HG02870 (cell line): ENCODE measurements around the gene OR4C45.
"Not testable (repeated sequence)": the region's sequence is repeated elsewhere in the genome, so short reads cannot be mapped to it uniquely, and the experiment has no call there.

ENCODE experiments used
- ATAC-seq: cut with Tn5 transposase; IDR thresholded peaks from one replicate; pipeline ENCODE4 v1.9.1; 2021; ENCODE audit warnings: mild to moderate bottlenecking, moderate library complexity; ENCODE audit not compliant: unreplicated experiment

Gene OR4C45

DNA sequence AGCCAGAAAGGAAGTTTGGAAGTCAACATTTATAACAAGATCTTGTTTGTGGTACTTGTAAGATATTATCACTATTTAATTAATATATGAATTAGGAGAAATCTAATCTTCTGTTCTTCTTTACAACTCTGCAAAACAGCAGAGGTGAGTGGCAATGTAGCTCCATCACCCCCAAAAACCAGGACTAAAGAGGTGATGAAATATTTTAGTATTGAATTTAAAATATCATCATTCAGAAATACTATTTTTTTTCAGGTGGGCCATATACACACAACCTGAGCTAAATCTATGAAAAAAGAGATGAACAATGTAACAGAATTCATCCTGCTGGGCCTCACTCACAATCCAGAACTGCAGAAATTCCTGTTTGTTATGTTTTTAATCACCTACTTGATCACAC is at the start of gene OR4C45:
Gene OR4C45 (plus strand): TSS at position 301 of the 400 bp plus-strand sequence.
- no peak for ATAC-seq

DNA sequence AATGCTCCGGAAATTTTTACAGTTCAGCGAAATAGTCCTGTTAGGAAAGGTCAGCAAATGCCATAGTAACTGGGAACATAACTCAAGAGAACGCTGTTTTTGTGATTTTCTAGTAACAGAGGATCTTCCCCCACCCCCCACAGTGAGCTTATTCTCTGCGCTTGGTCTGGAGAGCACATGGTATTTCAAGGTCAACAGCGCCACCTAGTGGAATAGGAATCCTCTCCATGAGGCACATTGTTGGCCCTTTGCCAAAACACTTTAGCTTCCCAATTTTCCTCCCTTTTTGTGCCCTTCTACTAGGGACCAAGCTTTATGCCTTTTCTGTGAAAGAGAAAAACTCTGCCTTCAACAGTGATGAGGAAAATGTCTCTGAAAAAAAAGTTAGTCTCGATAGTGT is 37.1 kb upstream of the OR4C45 start:
- no peak for ATAC-seq

DNA sequence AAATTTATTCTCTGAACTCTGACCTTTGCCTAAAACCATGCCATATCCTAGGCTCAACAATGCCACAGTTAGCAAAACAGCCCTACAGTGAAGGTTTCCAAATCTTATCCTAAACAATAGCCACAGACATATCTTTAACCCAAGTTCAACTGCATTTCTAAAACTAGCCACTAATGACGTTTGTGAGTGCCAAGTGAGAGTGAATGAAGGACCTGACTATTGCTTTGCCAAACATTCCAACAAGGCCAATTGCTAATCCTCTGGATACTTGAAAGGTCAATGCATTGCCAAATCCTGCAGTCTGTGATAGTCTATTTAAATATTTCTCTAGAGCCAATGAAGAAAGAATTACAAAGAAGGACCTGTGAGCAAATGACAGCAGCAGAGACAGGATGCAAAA is 2.5 kb upstream of the OR4C45 start:
- ATAC-seq: no peak

DNA sequence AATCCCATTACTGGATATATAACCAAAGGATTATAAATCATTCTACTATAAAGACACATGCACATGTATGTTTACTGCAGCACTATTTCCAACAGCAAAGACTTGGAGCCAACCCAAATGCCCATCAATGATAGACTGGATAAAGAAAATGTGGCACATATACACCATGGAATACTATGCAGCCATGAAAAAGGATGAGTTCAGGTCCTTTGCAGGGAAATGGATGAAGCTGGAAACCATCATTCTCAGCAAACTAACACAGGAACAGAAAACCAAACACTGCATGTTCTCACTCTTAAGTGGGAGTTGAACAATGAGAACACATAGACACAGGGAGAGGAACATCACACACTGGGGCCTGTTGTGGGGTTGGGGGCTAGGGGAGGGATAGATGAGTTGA is 3.6 kb downstream of the OR4C45 start:
- not testable (repeated sequence) for ATAC-seq

DNA sequence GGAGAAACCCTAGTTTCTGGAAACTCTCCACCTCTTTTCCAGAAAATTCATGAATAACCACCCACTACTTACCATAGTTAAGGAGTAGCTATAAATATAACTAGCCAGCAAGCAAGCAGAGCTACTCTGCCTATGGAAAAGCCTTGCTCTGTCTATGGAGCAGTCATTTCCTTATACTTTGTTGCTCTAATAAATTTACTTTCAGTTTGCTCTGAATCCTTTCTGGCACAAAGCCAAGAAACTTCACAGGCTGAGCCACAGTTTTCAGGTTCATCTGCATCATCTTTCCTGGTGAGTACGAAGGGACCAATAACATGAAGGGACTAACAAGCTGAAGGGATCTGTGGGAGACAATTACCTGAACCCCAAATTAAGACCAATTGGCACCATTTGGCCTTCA is 4.6 kb downstream of the OR4C45 start:
- no peak for ATAC-seq

DNA sequence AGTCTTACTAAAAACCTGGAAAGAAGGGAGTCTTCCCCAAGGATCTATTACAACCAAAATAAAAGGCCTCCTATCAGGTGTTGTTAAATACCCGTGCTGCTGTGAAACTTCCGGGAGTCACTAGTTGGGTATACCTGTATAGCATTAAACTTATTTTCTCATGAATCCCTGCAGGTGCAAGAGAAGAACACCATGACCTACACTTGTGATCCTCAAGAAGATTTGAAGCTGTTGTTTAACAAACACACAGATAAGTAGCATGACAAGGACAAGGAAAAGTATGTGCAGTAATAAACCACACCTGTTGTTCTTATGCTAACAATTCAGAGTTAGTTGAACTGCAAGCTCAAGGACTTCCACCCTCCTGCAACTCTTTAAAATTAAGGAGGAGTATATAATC is 12.0 kb downstream of the OR4C45 start:
- no peak for ATAC-seq

DNA sequence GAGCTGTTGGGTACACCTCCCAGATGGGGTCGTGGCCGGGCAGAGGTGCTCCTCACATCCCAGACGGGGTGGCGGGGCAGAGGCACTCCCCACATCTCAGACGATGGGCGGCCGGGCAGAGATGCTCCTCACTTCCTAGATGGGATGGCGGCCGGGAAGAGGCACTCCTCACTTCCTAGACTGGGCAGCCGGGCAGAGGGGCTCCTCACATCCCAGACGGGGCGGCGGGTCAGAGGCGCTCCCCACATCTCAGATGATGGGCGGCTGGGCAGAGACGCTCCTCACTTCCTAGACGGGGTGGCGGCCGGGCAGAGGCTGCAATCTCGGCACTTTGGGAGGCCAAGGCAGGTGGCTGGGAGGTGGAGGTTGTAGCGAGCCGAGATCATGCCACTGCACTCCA is 30.4 kb downstream of the OR4C45 start:
- not testable (repeated sequence) for ATAC-seq

DNA sequence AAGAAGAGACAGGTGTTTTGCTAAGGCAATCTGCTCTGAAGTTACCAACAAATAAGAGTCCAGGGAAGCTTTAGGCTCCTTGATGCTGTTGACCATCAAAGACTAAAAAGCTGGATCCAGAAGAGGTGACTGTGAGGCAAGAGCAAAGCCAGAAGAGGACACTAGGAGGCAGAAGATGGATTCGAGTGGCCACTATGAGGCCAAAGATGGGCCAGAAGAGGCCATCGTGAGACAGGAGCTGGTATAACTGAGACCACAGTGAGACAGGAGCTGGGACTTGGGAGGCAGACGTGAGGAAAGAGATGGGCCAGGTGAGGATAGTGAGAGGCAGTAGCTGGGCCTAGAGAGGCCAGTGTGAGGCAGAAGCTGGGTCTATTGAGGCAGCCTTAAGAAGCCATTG is 37.7 kb downstream of the OR4C45 start:
- no peak for ATAC-seq

DNA sequence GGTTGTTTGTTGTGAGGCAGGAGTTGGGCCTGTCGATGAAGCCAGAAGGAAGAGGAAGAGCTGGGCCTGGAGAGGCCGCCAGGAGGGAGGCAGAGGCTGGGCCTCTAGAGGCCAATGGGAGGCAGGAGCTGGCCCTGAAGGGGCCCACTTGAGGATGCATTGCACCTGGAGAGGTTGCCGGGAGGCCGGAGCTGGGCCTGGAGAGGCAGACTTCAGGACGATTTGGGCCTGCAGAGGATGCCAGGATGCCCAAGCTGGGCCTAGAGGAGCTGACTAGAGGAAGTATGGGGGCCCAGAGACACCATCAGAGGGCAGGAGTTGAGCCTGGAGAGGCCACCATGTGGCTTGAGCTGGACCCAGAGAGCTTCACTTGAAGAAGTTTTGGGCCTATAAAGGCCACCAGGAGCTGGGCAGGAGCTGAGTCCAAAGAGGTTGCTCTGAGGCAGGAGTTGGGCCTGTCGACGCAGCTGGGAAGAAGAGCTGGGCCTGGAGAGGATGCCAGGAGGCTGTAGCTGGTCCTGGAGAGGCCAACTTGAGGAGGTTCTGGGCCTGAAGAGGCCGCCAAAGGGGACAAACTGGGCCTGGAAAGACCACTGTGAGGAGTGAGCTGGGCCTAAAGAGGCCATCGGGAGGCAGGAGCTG is 39.0 kb downstream of the OR4C45 start:
- ATAC-seq: no peak

DNA sequence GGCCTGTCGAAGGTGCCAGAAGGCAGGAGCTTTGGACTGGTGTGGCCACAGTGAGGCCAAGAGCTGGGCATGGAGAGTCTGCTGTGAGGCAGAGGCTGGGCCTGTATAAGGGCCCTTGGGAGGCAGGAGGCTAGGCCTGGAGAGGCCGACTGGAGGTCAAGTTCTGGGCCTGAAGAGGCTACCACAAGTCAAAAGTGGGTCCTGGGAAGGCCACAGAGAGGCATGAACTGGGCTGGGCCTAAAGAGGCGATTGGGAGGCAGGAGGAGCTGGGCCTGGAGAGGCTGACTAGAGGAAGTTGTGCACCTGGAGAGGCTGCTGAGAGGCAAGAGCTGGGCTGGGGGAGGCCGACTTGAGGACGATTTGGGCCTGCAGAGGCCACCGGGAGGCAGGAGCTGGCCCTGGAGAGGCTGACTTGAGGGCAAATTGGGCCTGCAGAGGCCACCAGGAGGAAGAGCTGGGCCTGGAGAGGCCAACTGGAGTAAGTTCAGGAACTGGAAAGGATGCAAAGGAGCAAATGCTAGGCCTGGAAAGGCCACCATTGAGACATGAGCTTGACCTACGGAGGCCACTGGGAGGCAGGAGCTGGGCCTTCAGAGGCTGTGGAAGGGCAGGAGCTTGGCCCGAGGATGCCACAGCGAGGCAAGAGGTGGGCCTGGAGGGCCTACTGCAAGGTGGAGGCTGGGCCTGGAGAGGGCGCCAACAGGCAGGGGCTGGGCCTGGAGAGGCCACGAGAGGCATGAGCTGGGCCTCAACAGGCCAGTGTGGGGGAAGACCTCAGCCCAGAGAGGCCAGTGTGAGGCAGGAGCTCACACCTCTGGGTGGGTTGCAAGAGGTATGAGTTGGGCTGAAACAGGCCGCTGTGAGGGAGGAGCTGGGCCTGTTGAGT is 39.8 kb downstream of the OR4C45 start:
- no peak for ATAC-seq

DNA sequence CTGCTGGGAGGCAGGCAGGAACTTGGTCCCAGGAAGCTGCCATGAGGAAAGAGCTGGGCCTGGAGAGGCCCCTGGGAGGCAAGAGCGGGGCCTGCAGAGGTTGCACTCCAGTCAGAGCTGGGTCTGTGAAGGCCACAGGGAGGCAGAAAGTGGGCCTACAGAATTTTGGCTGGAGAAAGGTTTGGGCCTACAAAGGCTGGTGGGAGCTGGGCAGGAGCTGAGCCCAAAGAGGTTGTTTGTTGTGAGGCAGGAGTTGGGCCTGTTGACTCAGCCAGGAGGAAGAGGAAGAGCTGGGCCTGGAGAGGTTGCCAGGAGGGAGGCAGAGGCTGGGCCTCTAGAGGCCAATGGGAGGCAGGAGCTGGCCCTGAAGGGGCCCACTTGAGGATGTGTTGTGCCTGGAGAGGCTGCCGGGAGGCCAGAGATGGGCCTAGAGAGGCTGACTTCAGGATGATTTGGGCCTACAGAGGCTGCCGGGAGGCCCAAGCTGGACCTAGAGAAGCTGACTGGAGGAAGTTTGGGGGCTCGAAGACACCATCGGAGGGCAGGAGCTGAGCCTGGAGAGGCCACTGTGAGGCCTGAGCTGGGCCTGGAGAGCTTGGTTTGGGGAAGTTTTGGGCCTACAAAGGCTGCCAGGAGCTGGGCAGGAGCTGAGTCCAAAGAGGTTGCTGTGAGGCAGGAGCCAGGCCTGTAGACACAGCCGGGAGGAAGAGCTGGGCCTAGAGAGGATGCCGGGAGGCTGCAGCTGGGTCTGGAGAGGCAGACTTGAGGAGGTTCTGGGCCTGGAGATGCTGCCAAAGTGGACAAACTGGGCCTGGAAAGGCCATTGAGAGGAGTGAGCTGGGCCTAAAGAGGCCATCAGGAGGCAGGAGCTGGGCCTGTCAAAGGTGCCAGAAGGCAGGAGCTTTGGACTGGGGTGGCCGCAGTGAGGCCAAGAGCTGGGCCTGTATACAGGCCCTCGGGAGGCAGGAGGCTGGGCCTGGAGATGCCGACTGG is 40.7 kb downstream of the OR4C45 start:
- no peak for ATAC-seq

DNA sequence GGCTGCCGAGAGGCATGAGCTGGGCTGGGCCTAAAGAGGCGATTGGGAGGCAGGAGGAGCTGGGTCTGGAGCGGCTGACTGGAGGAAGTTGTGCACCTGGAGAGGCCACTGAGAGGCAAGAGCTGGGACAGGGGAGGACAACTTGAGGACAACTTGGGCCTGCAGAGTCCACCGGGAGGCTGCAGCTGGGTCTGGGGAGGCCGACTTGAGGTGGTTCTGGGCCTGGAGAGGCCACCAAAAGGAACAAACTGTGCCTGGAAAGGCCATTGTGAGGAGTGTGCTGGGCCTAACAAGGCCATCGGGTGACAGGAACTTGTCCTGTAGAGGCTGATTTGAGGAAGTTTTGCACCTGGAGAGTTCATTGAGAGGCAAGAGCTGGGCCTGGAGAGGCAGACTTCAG is 41.5 kb downstream of the OR4C45 start:
- ATAC-seq: no peak

DNA sequence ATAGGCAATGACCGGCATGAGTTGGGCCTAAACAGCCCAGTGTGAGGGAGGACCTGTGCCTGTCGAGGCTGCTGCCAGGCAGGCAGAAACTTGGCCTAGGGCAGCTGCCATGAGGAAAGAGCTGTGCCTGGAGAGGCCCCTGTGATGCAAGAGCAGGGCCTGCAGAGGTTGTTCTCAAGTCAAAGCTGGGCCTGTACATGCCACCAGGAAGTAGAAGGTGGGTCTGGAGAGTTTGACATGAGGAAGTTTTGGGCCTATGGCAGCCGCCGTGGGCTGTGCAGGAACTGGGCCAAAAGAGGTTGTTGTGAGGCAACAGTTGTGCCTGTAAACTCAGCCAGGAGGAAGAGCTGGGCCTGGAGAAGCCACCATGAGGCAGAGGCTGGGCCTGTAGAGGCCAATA is 43.2 kb downstream of the OR4C45 start:
- no peak for ATAC-seq

DNA sequence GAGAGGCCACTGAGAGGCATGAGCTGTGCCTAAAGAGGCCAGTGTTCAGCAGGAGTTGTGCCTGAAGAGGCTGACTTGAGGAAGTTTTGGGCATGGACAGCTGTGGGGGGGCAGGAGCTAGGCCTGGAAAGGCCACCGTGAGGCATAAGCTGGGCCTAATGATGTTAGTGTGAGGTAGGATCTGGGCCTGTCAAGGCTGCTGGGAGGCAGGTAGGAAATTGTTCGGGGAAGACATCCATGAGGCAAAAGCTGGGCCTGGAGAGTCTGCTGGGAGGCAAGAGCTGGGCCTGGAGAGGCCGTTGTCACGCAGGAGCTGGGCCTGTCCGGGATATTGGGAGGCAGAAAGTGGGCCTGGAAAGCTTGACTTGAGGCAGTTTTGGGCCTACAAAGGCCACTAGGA is 44.9 kb downstream of the OR4C45 start:
- no peak for ATAC-seq

DNA sequence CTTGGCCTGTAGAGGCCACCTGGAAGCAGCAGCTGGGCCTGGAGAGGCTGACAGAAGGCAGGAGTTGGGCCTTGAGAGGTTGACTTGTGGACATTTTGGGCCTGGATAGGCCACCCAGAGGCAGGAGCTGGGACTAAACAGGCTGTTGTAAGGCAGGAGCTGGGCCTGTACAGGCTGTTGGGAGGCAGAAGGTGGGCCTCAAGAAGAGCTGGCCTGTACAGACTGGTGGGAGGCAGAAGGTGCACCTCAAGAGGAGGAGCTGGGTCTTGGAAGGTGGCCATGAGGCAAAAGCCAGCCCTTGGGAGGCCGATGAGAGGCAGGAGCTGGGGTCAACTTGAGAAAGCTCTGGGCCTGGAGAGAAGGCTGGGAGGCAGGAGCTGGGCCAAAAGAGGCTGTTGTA is 45.3 kb downstream of the OR4C45 start:
- no peak for ATAC-seq

DNA sequence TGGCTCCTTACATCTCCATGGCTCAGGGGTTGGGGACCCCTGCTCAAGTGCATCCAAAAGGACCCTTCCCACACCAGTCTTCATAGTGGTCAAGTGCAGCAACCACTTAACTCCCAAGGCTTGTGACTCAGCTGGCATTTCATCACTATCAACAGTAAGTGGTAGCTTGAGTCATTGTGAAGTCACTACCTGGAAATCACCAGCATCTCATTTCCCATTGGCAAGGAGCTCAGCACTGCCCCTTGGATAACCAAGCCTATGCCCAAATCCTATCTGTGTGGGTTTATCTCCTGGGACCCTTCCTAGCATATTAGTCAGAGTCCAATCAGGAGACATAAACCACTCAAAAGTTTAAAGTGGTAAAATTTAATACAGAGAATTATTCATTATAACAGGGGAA is 46.3 kb downstream of the OR4C45 start:
- ATAC-seq: not testable (repeated sequence)

DNA sequence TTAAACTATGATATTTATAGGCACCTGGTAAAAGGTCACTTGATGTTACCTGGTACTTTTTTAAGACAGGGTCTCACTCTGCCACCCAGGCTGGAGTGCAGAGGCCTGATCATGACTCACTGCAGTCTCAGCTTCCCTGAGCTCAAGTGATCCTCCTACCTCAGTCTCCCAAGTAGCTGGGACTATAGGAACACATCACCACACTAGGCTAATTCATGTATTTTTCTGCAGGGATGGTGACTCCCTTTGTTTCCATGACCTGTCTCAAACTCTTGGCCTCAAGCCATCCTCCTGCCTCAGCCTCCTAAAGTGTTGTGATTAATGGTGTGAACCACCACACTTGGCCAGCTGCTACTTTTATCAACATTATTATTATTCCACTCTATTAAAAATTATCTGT is 47.6 kb downstream of the OR4C45 start:
- no peak for ATAC-seq
